NB4 (cell line): ENCODE data around the gene SLC44A4.

Experiments
- DNase-seq: peaks from one replicate; pipeline ENCODE4 v3.0.0; 2010; ENCODE audit warnings: low read depth
- H3K4me3 ChIP-seq: one replicate; pipeline ENCODE4 v1.5.1; 2011; ENCODE audit warnings: mild to moderate bottlenecking, low read depth, low read length, moderate library complexity
- CTCF ChIP-seq: IDR thresholded peaks from one replicate; pipeline ENCODE4 v1.5.1; 2012; ENCODE audit warnings: low read depth, low read length
- MAX ChIP-seq: IDR thresholded peaks from 2 replicates; pipeline ENCODE4 v1.6.1; 2011; ENCODE audit warnings: low read depth, low read length
- MYC ChIP-seq: IDR thresholded peaks from 2 replicates; pipeline ENCODE4 v1.6.1; 2011; ENCODE audit warnings: low read depth, low read length
- POLR2A ChIP-seq: IDR thresholded peaks from 2 replicates; pipeline ENCODE4 v1.6.1; 2011; ENCODE audit warnings: mild to moderate bottlenecking; ENCODE audit not compliant: insufficient read length; ENCODE audit errors: extremely low read depth

The SLC44A4 gene

GRCh38 chr6:31884528-31885035 lies 5.8 kb upstream of the SLC44A4 start:
- H3K4me3 ChIP-seq = no peak overlapping the region
- TF ChIP-seq MAX (no peak), MYC (no peak), CTCF (no peak), POLR2A (no peak)
- no peak for DNase-seq

GRCh38 chr6:31883676-31884075 lies 4.9 kb upstream of the SLC44A4 start:
- TF ChIP-seq MYC (no peak), MAX (no peak), POLR2A (no peak), CTCF (no peak)
- no peak for DNase-seq

GRCh38 chr6:31882344-31882743 lies 3.5 kb upstream of the SLC44A4 start:
- DNase-seq = no peak
- TF ChIP-seq MYC = no peak
- TF ChIP-seq MAX = no peak
- no peak for TF ChIP-seq POLR2A
- no peak for TF ChIP-seq CTCF
- no peak overlapping the region for H3K4me3 ChIP-seq

More at GRCh38 chr6:31883676-31884075, 4.9 kb upstream of the SLC44A4 start:
- H3K4me3 ChIP-seq = no peak overlapping the region

- TF ChIP-seq CTCF = no peak
- no peak for TF ChIP-seq MYC
- TF ChIP-seq MAX = no peak
- no peak for TF ChIP-seq POLR2A
- no peak for DNase-seq
- H3K4me3 ChIP-seq = no peak overlapping the region
Observed at GRCh38 chr6:31881136-31881859, 2.5 kb upstream of the SLC44A4 start.

- TF ChIP-seq POLR2A (no peak), MAX (no peak), CTCF (no peak), MYC (no peak)
- H3K4me3 ChIP-seq = no peak overlapping the region
- DNase-seq = no peak
Observed at GRCh38 chr6:31880616-31881015, 1.8 kb upstream of the SLC44A4 start.
